Measurements from ENCODE around the gene TOMM70.

The TOMM70 gene

GRCh38 chr3:100438623-100438974 is 37.7 kb upstream of the TOMM70 start:
- TF ChIP-seq CTCF (IDR thresholded peaks at IDR 0.05; ENCODE audit: unreplicated experiment in 3 of 3), result no peak
- no peak overlapping the region for H3K27ac Mint-ChIP-seq
- no peaks in the 10 kb centered on the region for H3K27me3 Mint-ChIP-seq (ENCODE audit: low read depth)
- peaks cover 22% of the 10 kb centered on the region for H3K9me3 Mint-ChIP-seq
- H3K36me3 Mint-ChIP-seq (ENCODE audit: low read depth), result peaks cover 32% of the 10 kb centered on the region
- H3K4me1 Mint-ChIP-seq, result no peaks in the 10 kb centered on the region
- H3K4me3 Mint-ChIP-seq, result no peak overlapping the region

- no peaks in the 10 kb centered on the region for H3K4me1 Mint-ChIP-seq
Observed at GRCh38 chr3:100437721-100438622, 37.1 kb upstream of the TOMM70 start.

GRCh38 chr3:100436951-100437350 is 36.1 kb upstream of the TOMM70 start:
- no peaks in the 10 kb centered on the region for H3K4me1 Mint-ChIP-seq
- H3K36me3 Mint-ChIP-seq (ENCODE audit: low read depth), result peaks cover 25% of the 10 kb centered on the region
- H3K27ac Mint-ChIP-seq, result no peak overlapping the region
- no peak overlapping the region for H3K4me3 Mint-ChIP-seq
- H3K9me3 Mint-ChIP-seq, result peaks cover 9% of the 10 kb centered on the region
- H3K27me3 Mint-ChIP-seq (ENCODE audit: low read depth), result no peaks in the 10 kb centered on the region
- TF ChIP-seq CTCF (IDR thresholded peaks at IDR 0.05; ENCODE audit: unreplicated experiment in 3 of 3), result no peak

More at GRCh38 chr3:100437721-100438622, 37.1 kb upstream of the TOMM70 start:
- TF ChIP-seq CTCF (IDR thresholded peaks at IDR 0.05; ENCODE audit: unreplicated experiment in 3 of 3), result no peak
- Mint-ChIP-seq H3K27me3 (ENCODE audit: low read depth) (no peaks in the 10 kb centered on the region), H3K27ac (no peak overlapping the region), H3K36me3 (ENCODE audit: low read depth) (peaks cover 30% of the 10 kb centered on the region), H3K4me3 (no peak overlapping the region), H3K9me3 (peaks cover 17% of the 10 kb centered on the region)

GRCh38 chr3:100429187-100429716 is 28.4 kb upstream of the TOMM70 start:
- H3K9me3 Mint-ChIP-seq, result no peaks in the 10 kb centered on the region
- H3K4me3 Mint-ChIP-seq, result no peak overlapping the region
- peaks cover 12% of the 10 kb centered on the region for H3K36me3 Mint-ChIP-seq (ENCODE audit: low read depth)
- no peaks in the 10 kb centered on the region for H3K27me3 Mint-ChIP-seq (ENCODE audit: low read depth)
- H3K4me1 Mint-ChIP-seq, result peaks cover 29% of the 10 kb centered on the region
- no peak overlapping the region for H3K27ac Mint-ChIP-seq
- no peak for TF ChIP-seq CTCF (IDR thresholded peaks at IDR 0.05; ENCODE audit: unreplicated experiment in 3 of 3)

- TF ChIP-seq CTCF (IDR thresholded peaks at IDR 0.05; ENCODE audit: unreplicated experiment in 3 of 3), result no peak
- no peak overlapping the region for H3K4me3 Mint-ChIP-seq
- H3K9me3 Mint-ChIP-seq, result no peaks in the 10 kb centered on the region
- H3K36me3 Mint-ChIP-seq (ENCODE audit: low read depth), result peaks cover 3% of the 10 kb centered on the region
- H3K27ac Mint-ChIP-seq, result peak overlapping the region in 1 of 3 experiments; percentile 34
- no peaks in the 10 kb centered on the region for H3K27me3 Mint-ChIP-seq (ENCODE audit: low read depth)
- H3K4me1 Mint-ChIP-seq, result peaks cover 38% of the 10 kb centered on the region
Observed at GRCh38 chr3:100427699-100428098, 26.8 kb upstream of the TOMM70 start.
